Measurements from ENCODE around the gene APLP2. TPM values are rescaled to one million over a fixed set of nuclear protein-coding genes. Genes with fewer than 3 reads are reported as not detected.
"Not testable (repeated sequence)": the region's sequence is repeated elsewhere in the genome, so short reads cannot be mapped to it uniquely, and the experiment has no call there.

The APLP2 gene
- polyA plus RNA-seq, 6 donors from 2014 or later: 289 to 343 (median 310) TPM

DNA sequence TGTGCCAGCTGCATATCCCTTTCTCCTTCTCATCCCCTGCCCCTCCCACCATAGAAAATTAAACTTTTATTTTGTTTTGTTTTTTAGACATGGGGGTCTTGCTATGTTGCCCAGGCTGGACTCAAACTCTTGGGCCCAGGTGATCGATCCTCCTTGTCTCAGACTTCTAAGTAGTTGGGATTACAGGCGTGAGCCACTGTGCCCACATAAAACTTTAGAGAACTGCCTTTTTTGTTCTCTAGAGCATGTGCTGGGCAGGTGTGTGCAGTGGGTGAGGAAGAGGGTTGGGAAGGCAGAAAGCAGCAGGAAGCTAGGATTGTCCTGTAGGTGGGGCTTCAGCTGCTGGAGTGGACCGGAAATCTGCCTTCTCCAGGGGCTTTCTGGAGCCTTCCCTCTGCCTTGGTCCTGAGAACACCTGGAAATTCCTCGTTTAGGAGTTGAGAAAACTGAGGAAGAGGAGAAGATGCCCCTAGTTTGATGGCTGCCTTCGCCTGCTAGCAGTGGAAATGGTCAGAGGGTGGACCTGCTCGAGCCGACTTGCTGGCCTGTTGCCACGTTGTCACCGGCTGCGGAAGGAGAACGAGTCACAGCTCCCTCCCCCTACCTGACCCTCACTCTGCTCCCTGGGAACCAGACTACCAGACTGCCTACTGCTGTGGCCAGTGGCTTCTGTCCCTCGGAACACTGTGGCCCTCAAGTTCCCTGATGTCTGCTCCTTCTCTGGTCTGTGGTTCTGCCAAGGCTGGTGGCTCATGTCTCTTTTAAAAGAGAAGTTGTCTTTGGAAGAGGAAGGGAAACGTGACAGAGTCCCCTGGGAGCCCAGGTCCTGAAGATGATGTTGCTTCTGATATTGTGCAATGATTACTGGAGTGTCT lies 93.9 kb downstream of the APLP2 start:
- peak overlapping the region; percentile 25 to 77 (median 37) for H3K4me3 Mint-ChIP-seq
- H3K27ac Mint-ChIP-seq: peak overlapping the region in 4 of 6 donors; percentile 82 to 90 (median 86)
- H3K9me3 Mint-ChIP-seq: no peaks in the 10 kb centered on the region
- H3K36me3 Mint-ChIP-seq: no peaks in the 10 kb centered on the region
- H3K27me3 Mint-ChIP-seq: peaks cover 0 to 10% (median 4%) of the 10 kb centered on the region in 3 donors
- peaks cover 52 to 70% (median 58%) of the 10 kb centered on the region in 3 donors for H3K4me1 Mint-ChIP-seq
- DNase-seq: peak; percentile 50
- no peak for ATAC-seq (ENCODE audit: low read depth in 2 of 2)

DNA sequence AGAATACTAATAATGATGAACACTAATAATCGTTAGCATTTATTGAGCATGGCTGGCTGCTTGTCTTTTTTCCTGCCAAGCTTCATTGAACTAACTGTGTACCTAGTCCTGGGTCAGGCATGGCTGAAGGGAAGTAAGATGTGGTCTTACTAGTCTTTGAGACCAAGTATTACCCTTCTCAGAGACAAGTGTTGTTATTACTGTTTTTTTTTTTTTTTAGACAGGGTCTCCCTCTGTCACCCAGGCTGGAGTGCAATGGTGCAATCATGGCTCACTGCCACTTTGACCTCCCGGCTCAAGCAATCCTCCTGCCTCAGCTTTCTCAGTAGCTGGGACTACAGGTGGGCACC lies 94.5 kb downstream of the APLP2 start:
- Mint-ChIP-seq H3K4me3 (peak overlapping the region in 3 of 8 donors; percentile 27 to 77 (median 33)), H3K9me3 (no peaks in the 10 kb centered on the region), H3K4me1 (peaks cover 48 to 68% (median 54%) of the 10 kb centered on the region in 3 donors), H3K27ac (peak overlapping the region in 3 of 6 donors; percentile 82 to 88 (median 83)), H3K36me3 (no peaks in the 10 kb centered on the region), H3K27me3 (peaks cover 0 to 11% (median 0%) of the 10 kb centered on the region in 3 donors)
- ATAC-seq (ENCODE audit: low read depth in 2 of 2): no peak
- no peak for DNase-seq

DNA sequence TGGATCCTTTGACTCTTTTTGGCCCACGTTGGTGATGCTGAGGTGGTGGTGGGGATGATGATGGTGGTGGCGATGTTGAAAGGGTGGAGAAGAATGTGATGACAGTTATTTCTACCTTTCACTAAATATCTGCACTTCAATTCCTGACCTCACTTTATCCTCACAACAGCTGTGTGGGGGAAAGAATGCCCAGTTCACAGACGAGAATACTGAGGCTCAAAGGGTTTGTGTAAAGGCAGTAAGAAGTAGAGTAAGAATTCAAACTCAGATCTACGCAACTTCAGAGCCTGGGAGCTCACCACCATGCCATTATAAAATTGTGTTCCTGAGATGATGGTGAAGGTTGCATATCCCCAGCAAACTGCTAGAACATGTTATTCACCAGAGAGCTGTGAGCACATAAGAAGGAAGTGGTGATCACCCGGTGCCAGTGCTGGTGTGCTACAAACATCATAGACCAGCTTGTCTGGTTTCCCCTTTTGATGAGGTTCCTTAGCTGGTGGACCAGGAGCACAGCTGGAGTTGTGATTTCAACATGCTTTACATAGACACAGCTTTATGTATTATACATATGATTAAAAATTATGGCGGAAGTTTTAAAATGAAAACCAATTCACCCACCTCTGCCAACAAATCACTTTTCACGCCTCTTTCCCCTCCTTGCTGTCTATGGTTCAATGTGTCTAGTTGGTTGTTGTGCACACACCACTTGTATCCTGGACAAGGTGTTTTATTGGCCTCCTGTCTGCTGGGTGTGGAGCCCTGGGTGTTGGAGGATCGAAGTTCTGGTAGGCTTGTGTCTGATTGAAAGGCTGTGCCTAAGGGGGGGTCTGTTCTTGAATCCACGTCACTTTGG lies 96.1 kb downstream of the APLP2 start:
- H3K36me3 Mint-ChIP-seq: peaks cover 0 to 5% of the 10 kb centered on the region in 2 donors
- peak; percentile 65 to 73 for ATAC-seq (ENCODE audit: low read depth in 2 of 2)
- peak overlapping the region in 3 of 8 donors; percentile 48 to 59 (median 50) for H3K4me3 Mint-ChIP-seq
- DNase-seq: peak; percentile 48
- peaks cover 0 to 14% (median 6%) of the 10 kb centered on the region in 3 donors for H3K27me3 Mint-ChIP-seq
- H3K9me3 Mint-ChIP-seq: no peaks in the 10 kb centered on the region
- peaks cover 51 to 66% (median 57%) of the 10 kb centered on the region in 3 donors for H3K4me1 Mint-ChIP-seq
- H3K27ac Mint-ChIP-seq: peak overlapping the region; percentile 67 to 99 (median 95)

DNA sequence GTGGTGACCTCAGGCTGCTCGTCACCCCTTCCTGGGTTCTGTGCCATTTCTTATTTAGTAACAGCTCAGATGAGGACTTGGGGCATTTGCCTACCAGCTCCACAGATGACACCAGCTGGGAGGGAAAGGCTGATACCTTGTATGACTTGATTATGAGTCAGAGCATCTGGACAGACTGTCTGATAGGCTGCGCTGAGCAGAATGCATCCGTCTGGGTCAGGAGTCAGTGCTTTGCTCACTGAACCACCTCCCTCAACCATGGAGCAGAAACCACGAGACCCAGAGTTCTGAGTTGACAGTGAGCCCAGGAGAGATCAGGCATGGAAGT lies 96.7 kb downstream of the APLP2 start:
- DNase-seq (peak; percentile 59), ATAC-seq (ENCODE audit: low read depth in 2 of 2) (peak; percentile 79 to 85)
- H3K36me3 Mint-ChIP-seq: peaks cover 0 to 5% of the 10 kb centered on the region in 2 donors
- peaks cover 48 to 63% (median 53%) of the 10 kb centered on the region in 3 donors for H3K4me1 Mint-ChIP-seq
- no peaks in the 10 kb centered on the region for H3K9me3 Mint-ChIP-seq
- peak overlapping the region; percentile 67 to 99 (median 95) for H3K27ac Mint-ChIP-seq
- H3K27me3 Mint-ChIP-seq: peaks cover 0 to 16% (median 6%) of the 10 kb centered on the region in 3 donors
- H3K4me3 Mint-ChIP-seq: peak overlapping the region in 3 of 8 donors; percentile 21 to 50 (median 48)

DNA sequence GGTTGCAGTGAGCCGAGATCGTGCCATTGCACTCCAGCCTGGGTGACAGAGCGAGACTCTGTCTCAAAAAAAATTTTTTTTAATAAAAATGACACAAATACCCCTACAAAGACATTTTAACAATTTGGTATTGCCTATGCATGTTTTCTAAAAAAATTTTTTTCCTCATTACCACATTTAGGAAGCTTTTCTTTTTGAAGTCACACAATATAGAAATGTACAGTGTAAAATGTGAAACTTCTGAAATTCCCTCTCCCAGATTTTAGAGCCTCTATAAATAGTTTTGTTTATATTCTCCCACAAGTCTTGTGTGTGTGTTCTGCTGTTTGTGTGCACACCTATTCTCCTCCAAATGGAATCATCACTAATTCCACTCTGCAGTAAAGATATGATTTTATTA lies 97.5 kb downstream of the APLP2 start:
- no peak overlapping the region for H3K4me3 Mint-ChIP-seq
- DNase-seq: no peak
- no peak for ATAC-seq (ENCODE audit: low read depth in 2 of 2)
- peak overlapping the region in 2 of 6 donors; percentile 4 to 92 for H3K27ac Mint-ChIP-seq
- no peaks in the 10 kb centered on the region for H3K9me3 Mint-ChIP-seq
- H3K27me3 Mint-ChIP-seq: peaks cover 0 to 21% (median 6%) of the 10 kb centered on the region in 3 donors
- H3K4me1 Mint-ChIP-seq: peaks cover 48 to 63% (median 51%) of the 10 kb centered on the region in 3 donors
- peaks cover 0 to 5% of the 10 kb centered on the region in 2 donors for H3K36me3 Mint-ChIP-seq

DNA sequence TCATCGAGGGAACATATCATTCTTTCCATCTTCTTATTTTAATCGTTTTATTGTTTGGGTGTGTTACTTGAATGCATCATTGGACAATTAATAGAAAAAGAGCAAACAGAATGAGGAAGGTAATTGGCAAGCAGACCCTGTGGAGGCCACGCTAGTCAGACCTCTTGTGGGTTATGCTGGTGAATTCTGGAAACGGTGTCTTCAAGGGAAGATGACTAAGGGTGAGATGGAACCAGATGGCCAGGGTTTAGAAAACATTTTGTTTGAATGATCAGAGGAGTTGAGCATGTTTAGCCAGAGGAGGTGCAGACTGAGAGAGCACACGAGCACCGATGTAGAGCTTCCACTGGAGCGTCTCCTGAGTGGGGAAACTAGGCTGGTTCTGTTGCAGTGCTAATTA lies 98.4 kb downstream of the APLP2 start:
- DNase-seq (no peak), ATAC-seq (ENCODE audit: low read depth in 2 of 2) (no peak)
- H3K27ac Mint-ChIP-seq: peak overlapping the region in 1 of 6 donors; percentile 17
- H3K4me1 Mint-ChIP-seq: peaks cover 47 to 61% (median 50%) of the 10 kb centered on the region in 3 donors
- H3K9me3 Mint-ChIP-seq: no peaks in the 10 kb centered on the region
- H3K36me3 Mint-ChIP-seq: peaks cover 0 to 5% of the 10 kb centered on the region in 2 donors
- peaks cover 0 to 21% (median 6%) of the 10 kb centered on the region in 3 donors for H3K27me3 Mint-ChIP-seq
- H3K4me3 Mint-ChIP-seq: peak overlapping the region in 1 of 8 donors; percentile 5

DNA sequence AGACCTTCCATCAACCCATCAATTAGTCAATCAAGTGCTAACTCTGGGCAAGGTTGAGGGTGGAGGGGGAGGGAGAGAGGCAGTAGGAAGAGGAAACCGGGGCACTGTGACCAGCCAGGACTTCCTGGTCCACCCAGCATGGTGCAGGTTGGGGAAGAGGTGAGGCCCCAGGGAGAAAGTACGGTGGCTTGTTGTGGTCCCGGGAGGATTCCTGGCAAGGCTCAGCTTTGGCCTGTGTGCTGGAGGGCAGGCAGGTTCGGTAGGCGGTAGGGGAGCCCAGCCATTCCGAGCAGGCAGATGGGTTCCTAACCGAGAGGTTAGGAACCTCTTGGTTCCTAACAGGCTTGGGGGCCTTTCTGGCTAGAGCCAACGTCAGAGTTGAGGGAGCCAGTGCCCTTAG lies 100.7 kb downstream of the APLP2 start:
- Mint-ChIP-seq H3K9me3 (peaks cover 2 to 7% (median 5%) of the 10 kb centered on the region in 7 donors), H3K27me3 (peaks cover 0 to 17% (median 6%) of the 10 kb centered on the region in 3 donors), H3K36me3 (peaks cover 5 to 10% of the 10 kb centered on the region in 2 donors), H3K4me3 (no peak overlapping the region), H3K27ac (peak overlapping the region in 3 of 6 donors; percentile 20 to 38 (median 31)), H3K4me1 (peaks cover 30 to 49% (median 44%) of the 10 kb centered on the region in 3 donors)
- ATAC-seq (ENCODE audit: low read depth in 2 of 2): no peak
- no peak for DNase-seq

DNA sequence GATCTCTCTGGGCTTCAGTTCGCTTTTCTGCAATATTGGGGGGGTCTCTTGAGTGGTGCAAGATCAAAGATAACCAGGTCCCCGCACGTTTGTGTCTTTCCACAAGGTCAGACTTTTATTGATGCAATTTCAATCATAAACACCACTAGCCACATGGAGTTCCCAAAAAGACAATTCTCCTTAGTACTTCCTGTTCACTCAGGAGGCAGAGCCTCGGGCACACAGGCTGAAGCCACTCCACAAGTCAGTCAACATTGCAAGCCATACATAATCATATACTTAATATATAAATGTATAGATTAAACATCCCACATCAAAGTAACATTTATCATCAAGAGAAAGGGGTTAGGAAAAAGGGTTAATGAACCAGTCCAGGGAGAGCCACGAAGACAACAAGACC lies 101.8 kb downstream of the APLP2 start:
- H3K27ac Mint-ChIP-seq: peak overlapping the region in 1 of 6 donors; percentile 6
- H3K4me3 Mint-ChIP-seq: no peak overlapping the region
- H3K36me3 Mint-ChIP-seq: peaks cover 5 to 11% of the 10 kb centered on the region in 2 donors
- DNase-seq (no peak), ATAC-seq (ENCODE audit: low read depth in 2 of 2) (no peak)
- peaks cover 2 to 11% (median 5%) of the 10 kb centered on the region in 7 donors for H3K9me3 Mint-ChIP-seq
- peaks cover 18 to 38% (median 37%) of the 10 kb centered on the region in 3 donors for H3K4me1 Mint-ChIP-seq
- peaks cover 0 to 17% (median 6%) of the 10 kb centered on the region in 3 donors for H3K27me3 Mint-ChIP-seq

DNA sequence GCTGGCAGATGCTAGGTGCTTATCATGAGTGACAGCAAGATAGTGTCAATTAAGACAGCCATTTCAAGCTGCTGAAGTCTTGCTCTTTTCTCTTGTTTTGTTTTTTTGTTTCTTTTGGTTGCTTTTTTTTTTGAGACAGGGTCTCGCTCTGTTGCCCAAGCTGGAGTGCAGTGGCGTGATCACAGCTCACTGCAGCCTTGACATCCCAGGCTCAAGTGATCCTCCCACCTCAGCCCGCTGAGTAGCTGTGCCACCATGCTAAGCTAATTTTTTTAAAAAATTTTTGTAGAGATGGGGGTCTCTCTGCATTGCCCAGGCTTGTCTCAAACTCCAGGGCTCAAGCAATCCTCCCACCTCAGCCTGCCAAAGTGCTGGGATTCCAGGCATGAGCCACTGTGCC lies 102.3 kb downstream of the APLP2 start:
- H3K36me3 Mint-ChIP-seq: peaks cover 5 to 11% of the 10 kb centered on the region in 2 donors
- H3K9me3 Mint-ChIP-seq: peaks cover 2 to 11% (median 5%) of the 10 kb centered on the region in 7 donors
- ATAC-seq (ENCODE audit: low read depth in 2 of 2); DNase-seq; H3K4me3 Mint-ChIP-seq: not testable (repeated sequence)
- H3K4me1 Mint-ChIP-seq: peaks cover 18 to 37% (median 37%) of the 10 kb centered on the region in 3 donors
- peaks cover 0 to 17% (median 6%) of the 10 kb centered on the region in 3 donors for H3K27me3 Mint-ChIP-seq
- peak overlapping the region in 1 of 6 donors; percentile 6 for H3K27ac Mint-ChIP-seq

DNA sequence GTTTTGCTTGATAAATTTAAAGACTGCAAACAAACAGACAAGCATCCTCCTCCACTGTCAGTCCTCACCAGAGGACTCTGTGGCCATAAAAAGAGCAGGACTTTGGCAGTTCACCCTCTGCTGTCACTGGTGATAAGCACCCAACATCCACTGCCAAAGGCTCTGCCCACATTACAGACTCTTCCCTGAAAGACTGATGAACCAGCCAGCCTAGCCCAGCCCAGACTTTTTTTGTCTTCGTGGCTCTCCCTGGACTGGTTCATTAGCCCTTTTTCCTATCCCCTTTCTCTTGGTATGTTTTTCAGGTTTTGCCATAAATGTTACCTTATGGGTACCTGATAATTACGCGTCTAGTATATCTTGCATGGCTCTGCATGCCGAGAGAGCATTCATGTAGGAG lies 104.9 kb downstream of the APLP2 start:
- Mint-ChIP-seq H3K27ac (peak overlapping the region in 2 of 6 donors; percentile 56 to 60), H3K4me1 (peaks cover 30 to 33% (median 30%) of the 10 kb centered on the region in 3 donors), H3K9me3 (peaks cover 2 to 11% (median 5%) of the 10 kb centered on the region in 7 donors), H3K36me3 (peaks cover 2 to 11% of the 10 kb centered on the region in 2 donors), H3K4me3 (no peak overlapping the region), H3K27me3 (peaks cover 0 to 7% (median 4%) of the 10 kb centered on the region in 3 donors)
- no peak for ATAC-seq (ENCODE audit: low read depth in 2 of 2)
- DNase-seq: no peak

DNA sequence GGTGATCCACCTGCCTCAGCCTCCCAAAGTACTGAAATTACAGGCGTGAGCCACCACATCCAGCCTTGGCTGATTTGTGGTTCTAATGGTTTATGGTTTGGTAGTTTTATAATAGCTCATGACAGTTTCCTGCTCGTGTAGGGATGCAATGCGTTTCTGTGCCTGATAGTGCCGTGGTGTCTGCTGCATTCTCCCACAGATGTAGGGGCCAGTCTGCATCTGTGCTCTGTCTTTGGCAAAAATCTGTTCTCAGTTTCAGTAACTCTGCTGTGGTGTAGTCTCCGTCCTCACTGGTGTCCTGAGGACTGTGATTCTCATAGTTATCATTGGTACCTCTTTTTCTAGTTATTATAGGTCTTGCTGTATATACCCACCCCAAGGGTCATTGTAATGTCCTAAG lies 106.2 kb downstream of the APLP2 start:
- H3K4me1 Mint-ChIP-seq: peaks cover 33 to 41% (median 36%) of the 10 kb centered on the region in 3 donors
- peaks cover 0 to 7% (median 0%) of the 10 kb centered on the region in 3 donors for H3K27me3 Mint-ChIP-seq
- ATAC-seq (ENCODE audit: low read depth in 2 of 2) (peak in 1 of 2 donors; percentile 14), DNase-seq (no peak)
- H3K27ac Mint-ChIP-seq: no peak overlapping the region
- H3K9me3 Mint-ChIP-seq: peaks cover 2 to 11% (median 5%) of the 10 kb centered on the region in 7 donors
- H3K4me3 Mint-ChIP-seq: no peak overlapping the region
- H3K36me3 Mint-ChIP-seq: peaks cover 0 to 11% of the 10 kb centered on the region in 2 donors

DNA sequence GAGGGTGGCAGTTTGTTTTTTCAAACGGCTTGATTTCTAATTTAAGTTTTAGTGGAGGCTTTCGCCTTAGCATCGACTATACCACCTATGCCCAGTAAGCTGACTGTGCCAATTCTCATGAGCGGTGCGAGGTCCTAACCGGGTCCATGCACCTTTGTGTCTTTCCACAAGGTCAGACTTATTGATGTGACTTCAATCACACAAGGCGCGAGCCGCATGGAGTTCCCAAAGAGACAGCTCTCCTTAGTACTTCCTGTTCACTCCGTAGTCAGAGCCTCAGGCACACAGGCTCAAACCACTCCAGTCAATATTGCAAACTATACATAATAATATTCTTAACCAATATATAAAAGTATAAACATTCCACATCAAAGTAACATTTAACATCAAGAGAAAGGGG lies 108.1 kb downstream of the APLP2 start:
- DNase-seq (no peak), ATAC-seq (ENCODE audit: low read depth in 2 of 2) (no peak)
- peaks cover 2 to 11% (median 5%) of the 10 kb centered on the region in 7 donors for H3K9me3 Mint-ChIP-seq
- no peak overlapping the region for H3K4me3 Mint-ChIP-seq
- peak overlapping the region in 4 of 6 donors; percentile 7 to 94 (median 75) for H3K27ac Mint-ChIP-seq
- H3K27me3 Mint-ChIP-seq: no peaks in the 10 kb centered on the region
- peaks cover 0 to 11% of the 10 kb centered on the region in 2 donors for H3K36me3 Mint-ChIP-seq
- peaks cover 43 to 46% (median 43%) of the 10 kb centered on the region in 3 donors for H3K4me1 Mint-ChIP-seq

Measured in naive B cell (primary cell).